HUES64 (cell line): ENCODE measurements around the gene VTI1B. TPM values are rescaled to one million over a fixed set of nuclear protein-coding genes. Genes with fewer than 3 reads are reported as not detected.
"Not testable (repeated sequence)": the region's sequence is repeated elsewhere in the genome, so short reads cannot be mapped to it uniquely, and the experiment has no call there.

Experiments used
- H3K27ac ChIP-seq: 2 replicates; pipeline ENCODE4 v1.7.0; 2013; ENCODE audit warnings: low read depth, low read length, inconsistent platforms
- H3K27me3 ChIP-seq: 2 replicates; pipeline ENCODE4 v1.6.1; 2013; ENCODE audit warnings: mild to moderate bottlenecking, low read length; ENCODE audit not compliant: insufficient read depth
- H3K36me3 ChIP-seq: 2 replicates; pipeline ENCODE4 v1.6.1; 2013; ENCODE audit warnings: mild to moderate bottlenecking, low read length; ENCODE audit not compliant: insufficient read depth
- H3K4me1 ChIP-seq: 2 replicates; pipeline ENCODE4 v1.6.1; 2013; ENCODE audit warnings: mild to moderate bottlenecking, low read length, moderate library complexity; ENCODE audit not compliant: insufficient read depth
- H3K4me3 ChIP-seq: 2 replicates; pipeline ENCODE4 v1.5.1; 2013; ENCODE audit warnings: mild to moderate bottlenecking, low read length, moderate library complexity
- H3K9ac ChIP-seq: 2 replicates; pipeline ENCODE4 v1.6.1; 2013; ENCODE audit warnings: mild to moderate bottlenecking, low read depth, low read length
- H3K9me3 ChIP-seq: 2 replicates; pipeline ENCODE4 v1.6.1; 2013; ENCODE audit warnings: low read depth, low read length; ENCODE audit not compliant: insufficient read depth
- WGBS: fragments of 150-250, 120-280 bp; methylation state at CpG from one replicate; pipeline ENCODE4 v1.1.7; 2013; ENCODE audit warnings: missing lambda C conversion rate; 5-methylcytosine and 5-hydroxymethylcytosine counted together
- polyA plus RNA-seq, 2 experiments: library from polyadenylated mRNA; stranded (reverse); fragments of 50-300 nt; gene quantifications; one replicate each; pipeline ENCODE4 v1.2.3, GENCODE V29; 2013

The VTI1B gene, protein sequence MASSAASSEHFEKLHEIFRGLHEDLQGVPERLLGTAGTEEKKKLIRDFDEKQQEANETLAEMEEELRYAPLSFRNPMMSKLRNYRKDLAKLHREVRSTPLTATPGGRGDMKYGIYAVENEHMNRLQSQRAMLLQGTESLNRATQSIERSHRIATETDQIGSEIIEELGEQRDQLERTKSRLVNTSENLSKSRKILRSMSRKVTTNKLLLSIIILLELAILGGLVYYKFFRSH
- 58.0 TPM for polyA plus RNA-seq (2013, experiment 1 of 2)
- 63.8 TPM for polyA plus RNA-seq (2013, experiment 2 of 2)

DNA sequence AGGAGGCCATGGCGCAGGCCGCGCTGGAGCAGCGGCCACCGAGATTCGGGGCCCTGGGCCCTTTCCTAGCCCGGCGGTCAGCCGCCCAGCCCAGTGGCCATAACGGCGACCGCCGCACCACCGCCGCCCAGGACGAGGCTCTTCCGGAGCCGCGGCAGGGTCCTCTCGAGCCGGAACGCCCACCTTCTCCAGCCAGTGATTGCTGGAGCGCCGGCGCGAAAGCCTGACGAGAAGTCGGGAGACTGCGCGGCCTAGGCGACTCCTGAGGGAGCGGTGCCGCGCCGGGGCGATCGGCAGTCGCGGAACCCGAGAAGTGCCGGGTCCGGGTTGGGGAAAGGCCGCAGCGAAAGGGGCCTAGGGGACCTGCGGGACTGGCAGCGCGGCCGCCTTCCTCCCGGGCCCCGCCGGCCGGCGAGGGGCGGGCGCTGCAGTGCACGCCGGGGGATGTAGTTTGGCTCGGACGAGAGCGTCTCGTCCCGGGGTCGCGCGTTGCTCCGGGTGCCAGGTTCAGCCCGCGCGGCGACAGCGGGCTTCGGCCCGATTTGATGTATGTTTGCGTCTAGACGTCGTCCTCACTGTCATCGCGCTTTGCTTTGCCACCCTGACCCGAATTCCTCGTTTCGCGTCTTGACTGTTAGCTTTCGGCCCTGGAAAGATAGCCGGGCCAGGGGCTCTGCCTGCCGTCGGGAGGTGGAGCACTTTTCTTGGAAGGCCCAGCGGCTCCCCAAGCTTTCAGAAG is at the start of gene VTI1B:
VTI1B (minus strand) TSS at position 153 of the 739 bp plus-strand sequence; CDS start at position 10, 143 bp downstream.
- H3K9me3 ChIP-seq, result no peaks in the 10 kb centered on the region
- peak within 1 kb of the TSS; percentile 99 for H3K9ac ChIP-seq
- WGBS, result under 1% methylated on average over 87 of the region's 87 CpGs
- H3K4me3 ChIP-seq, result peak within 1 kb of the TSS; percentile 78
- H3K36me3 ChIP-seq, result peaks cover 35% of the 10 kb centered on the region
- no peaks in the 10 kb centered on the region for H3K27me3 ChIP-seq
- H3K27ac ChIP-seq, result peak within 1 kb of the TSS; percentile 98
- H3K4me1 ChIP-seq, result peaks cover 6% of the 10 kb centered on the region; the same call in 1 of the 2 replicates

DNA sequence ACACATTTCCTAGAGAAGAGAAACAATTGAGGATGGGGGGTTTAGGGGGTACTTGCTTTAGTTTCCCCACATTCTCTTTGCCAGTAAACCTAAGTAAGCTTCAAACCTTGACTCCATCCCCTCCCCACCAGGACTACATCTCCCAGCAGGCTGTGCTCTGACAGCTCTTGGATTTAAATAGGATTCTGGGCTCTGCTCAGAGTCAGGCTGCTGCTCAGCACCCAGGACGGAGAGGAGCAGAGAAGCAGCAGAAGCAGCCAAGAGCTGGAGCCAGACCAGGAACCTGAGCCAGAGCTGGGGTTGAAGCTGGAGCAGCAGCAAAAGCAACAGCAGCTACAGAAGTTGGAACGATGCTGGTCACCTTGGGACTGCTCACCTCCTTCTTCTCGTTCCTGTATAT is 47.9 kb upstream of the VTI1B start:
- Histone ChIP-seq H3K4me1 (0 out of 2 replicates have a peak, but pooled peaks cover 3% of the 10 kb centered on the region), H3K4me3 (peak overlapping the region; percentile 25; the same call in 1 of the 2 replicates), H3K27ac (no peak overlapping the region), H3K36me3 (no peaks in the 10 kb centered on the region), H3K9ac (no peak overlapping the region), H3K9me3 (no peaks in the 10 kb centered on the region), H3K27me3 (no peaks in the 10 kb centered on the region)
- WGBS, result 60% methylated on average over 3 of the region's 3 CpGs

DNA sequence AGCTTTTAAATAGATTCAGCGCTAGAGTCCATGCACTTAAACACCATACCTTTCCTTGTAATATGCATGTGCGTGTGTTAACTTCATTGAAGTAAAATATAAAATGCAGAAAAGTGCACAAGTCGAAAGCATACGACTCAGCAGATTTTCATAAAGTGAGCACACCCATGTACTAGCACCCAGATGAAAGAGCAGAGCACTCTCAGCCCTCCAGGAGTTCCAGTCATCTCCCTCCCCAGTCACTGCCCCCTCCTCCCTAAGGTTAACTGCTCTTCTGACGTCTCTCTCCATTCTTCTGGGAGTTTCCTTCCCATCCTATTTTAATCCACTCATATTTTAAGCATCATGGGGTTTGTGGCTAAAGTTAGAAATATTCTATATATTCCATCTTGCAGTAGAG is 47.4 kb upstream of the VTI1B start:
- H3K4me1 ChIP-seq, result 0 out of 2 replicates have a peak, but pooled peaks cover 3% of the 10 kb centered on the region
- H3K27ac ChIP-seq, result no peak overlapping the region
- H3K9ac ChIP-seq, result no peak overlapping the region
- WGBS, result 73% methylated on average over 5 of the region's 5 CpGs
- H3K27me3 ChIP-seq, result no peaks in the 10 kb centered on the region
- no peak overlapping the region for H3K4me3 ChIP-seq
- H3K9me3 ChIP-seq, result no peaks in the 10 kb centered on the region
- H3K36me3 ChIP-seq, result no peaks in the 10 kb centered on the region

DNA sequence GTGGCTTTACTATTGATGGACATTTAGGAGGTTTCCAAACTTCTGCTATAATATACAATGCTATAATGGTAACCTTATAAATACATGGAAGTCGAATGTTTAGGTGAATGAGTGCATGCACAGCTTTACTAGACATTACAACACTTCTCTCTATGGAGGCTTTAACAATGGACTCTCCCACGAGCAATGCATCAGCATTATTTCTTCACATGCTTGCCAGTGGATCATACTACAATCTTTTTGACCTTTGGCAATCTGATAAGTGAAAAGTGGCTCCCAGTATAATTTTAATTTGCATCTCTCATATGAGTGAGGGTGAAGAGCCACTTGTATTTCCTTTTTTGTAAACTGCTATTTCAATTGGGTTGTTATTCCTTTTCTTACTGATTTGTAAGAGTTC is 45.4 kb upstream of the VTI1B start:
- Histone ChIP-seq H3K4me3 (no peak overlapping the region), H3K27me3 (no peaks in the 10 kb centered on the region), H3K27ac (no peak overlapping the region), H3K36me3 (no peaks in the 10 kb centered on the region), H3K9me3 (no peaks in the 10 kb centered on the region), H3K4me1 (0 out of 2 replicates have a peak, but pooled peaks cover 3% of the 10 kb centered on the region), H3K9ac (no peak overlapping the region)
- WGBS, result 86% methylated on average over 1 of the region's 2 CpGs

DNA sequence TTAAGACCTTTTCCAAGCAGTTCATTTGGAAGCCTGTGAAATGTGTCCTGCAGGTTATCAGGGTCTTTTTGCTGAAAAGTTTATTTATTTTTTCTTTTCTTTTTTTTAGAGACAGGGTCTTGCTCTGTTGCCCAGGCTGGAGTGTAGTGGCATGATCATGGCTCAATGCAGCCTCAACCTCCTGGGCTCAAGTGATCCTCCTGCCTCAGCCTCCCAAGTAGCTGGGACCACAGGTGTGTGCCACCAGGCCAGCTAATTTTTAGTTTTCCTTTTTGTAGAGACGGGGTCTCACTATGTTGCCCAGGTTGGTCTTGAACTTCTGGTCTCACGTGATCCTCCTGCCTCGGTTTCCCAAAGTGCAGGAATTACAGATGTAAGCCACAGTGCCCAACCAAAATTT is 45.0 kb upstream of the VTI1B start:
- WGBS, result 92% methylated on average over 3 of the region's 3 CpGs
- not testable (repeated sequence) for H3K4me3 ChIP-seq, H3K9me3 ChIP-seq, H3K27ac ChIP-seq, H3K9ac ChIP-seq, H3K27me3 ChIP-seq, H3K36me3 ChIP-seq, H3K4me1 ChIP-seq

DNA sequence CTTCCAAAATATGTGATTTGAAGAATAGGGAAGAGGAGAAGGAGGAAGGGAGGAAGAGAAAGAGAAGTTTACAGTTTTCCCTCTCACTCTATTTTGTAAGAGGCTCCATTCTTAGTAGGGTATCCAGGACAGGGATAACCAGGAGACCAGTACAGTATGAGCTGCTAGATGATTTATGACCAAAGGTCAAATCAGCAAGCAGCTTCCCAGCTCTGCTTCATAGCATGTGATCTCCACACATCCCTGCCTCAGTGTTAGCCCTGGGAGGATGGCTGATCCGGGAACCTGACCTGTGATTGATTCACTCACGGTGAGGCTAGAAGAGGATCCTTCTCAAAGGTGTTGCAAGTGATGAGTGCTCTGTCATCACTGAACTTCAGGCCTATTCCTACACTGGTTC is 43.8 kb upstream of the VTI1B start:
- H3K36me3 ChIP-seq, result no peaks in the 10 kb centered on the region

DNA sequence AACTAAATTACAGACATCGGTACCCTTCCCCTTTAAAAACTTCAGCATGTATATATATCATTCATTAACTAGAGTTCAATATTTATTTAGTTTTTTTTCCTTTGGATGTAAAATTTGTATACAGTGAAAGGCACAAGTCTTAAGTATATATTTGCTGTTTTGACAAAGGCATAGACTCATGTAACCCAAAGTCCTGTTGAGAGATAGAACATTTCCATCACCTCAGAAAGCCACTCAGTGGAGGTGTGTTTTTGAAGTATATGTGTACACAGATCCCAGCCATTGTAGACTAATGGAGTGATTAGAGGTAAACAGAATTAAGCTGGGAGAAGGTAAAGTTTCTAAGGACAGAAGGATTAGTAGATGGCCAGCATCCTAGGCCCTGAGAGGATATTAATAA is 42.6 kb upstream of the VTI1B start:
- no peak overlapping the region for H3K4me3 ChIP-seq
- H3K4me1 ChIP-seq, result no peaks in the 10 kb centered on the region
- H3K9me3 ChIP-seq, result 0 out of 2 replicates have a peak, but pooled peaks cover 4% of the 10 kb centered on the region
- H3K27ac ChIP-seq, result no peak overlapping the region
- no peak overlapping the region for H3K9ac ChIP-seq
- no peaks in the 10 kb centered on the region for H3K27me3 ChIP-seq
- WGBS, result no CpG with 5 or more reads among the region's 1 CpG
- no peaks in the 10 kb centered on the region for H3K36me3 ChIP-seq

More for the DNA sequence above, 43.8 kb upstream of the VTI1B start:
- Histone ChIP-seq H3K4me3 (no peak overlapping the region), H3K9ac (no peak overlapping the region), H3K27ac (no peak overlapping the region), H3K4me1 (0 out of 2 replicates have a peak, but pooled peaks cover 3% of the 10 kb centered on the region), H3K27me3 (no peaks in the 10 kb centered on the region), H3K9me3 (no peaks in the 10 kb centered on the region)
- 87% methylated on average over 2 of the region's 2 CpGs for WGBS

DNA sequence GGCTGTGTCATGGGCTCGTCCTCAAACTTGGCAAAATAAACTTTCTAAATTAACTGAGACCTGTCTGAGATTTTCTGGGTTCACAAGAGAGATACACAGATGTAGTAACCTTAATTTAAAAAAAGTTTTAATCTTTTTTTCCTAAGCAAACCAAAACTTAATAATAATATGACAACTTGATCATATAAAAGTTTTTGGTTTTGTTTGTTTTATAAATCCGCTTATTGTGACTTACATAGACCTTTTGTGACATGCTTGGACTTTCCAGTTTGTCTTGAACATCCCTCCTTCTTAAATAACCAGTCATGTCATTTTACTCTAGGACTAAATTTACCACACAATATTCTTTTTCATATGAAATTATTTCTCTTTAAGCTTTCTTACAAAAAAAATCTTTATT is 35.8 kb upstream of the VTI1B start:
- Histone ChIP-seq H3K9me3 (peaks cover 41% of the 10 kb centered on the region), H3K4me3 (no peak overlapping the region), H3K27me3 (no peaks in the 10 kb centered on the region), H3K4me1 (no peaks in the 10 kb centered on the region), H3K36me3 (no peaks in the 10 kb centered on the region), H3K27ac (no peak overlapping the region), H3K9ac (no peak overlapping the region)
- 93% methylated on average over 2 of the region's 2 CpGs for WGBS

DNA sequence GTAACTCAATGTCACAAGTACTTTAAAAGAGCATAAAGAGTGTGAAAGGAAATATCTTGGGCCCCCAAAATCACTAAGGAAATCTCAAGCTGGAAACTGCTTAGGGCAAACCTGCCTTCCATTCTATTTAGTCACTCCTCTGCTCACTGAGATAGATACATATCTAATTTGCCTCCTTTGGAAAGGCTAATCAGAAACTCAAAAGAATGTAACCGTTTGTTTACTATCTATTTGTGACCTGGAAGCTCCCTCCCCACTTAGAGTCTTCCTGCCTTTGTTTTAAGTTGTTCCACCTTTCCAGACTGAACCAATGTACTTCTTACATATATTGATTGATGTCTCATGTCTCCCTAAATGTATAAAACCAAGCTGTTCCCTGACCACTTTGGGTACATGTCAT is 35.4 kb upstream of the VTI1B start:
- not testable (repeated sequence) for H3K27ac ChIP-seq, H3K4me1 ChIP-seq, H3K27me3 ChIP-seq, H3K36me3 ChIP-seq, H3K9ac ChIP-seq, H3K4me3 ChIP-seq
- H3K9me3 ChIP-seq, result peaks cover 41% of the 10 kb centered on the region
- WGBS, result 76% methylated on average over 1 of the region's 1 CpG

DNA sequence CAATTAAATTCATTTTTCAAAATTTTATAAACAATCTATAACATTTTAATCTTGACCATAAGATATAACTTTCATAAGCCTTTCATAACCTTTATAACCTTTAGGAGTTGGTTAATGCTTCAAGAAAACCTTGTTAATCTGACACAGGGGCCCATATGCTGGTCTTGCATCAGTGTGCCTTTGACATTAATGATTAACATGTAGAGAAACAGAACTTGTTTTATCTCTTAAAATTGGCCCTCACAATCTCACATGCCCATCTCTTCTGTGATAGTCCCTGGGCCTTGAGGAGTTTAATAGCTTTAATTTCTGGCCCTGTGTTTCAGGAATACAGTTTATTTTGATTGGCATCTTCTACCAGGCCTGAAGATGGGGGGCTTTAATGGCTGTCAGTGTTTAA is 34.9 kb upstream of the VTI1B start:
- H3K27ac ChIP-seq, H3K27me3 ChIP-seq, H3K4me3 ChIP-seq, H3K4me1 ChIP-seq, H3K36me3 ChIP-seq, H3K9ac ChIP-seq: not testable (repeated sequence)
- H3K9me3 ChIP-seq, result peaks cover 41% of the 10 kb centered on the region

DNA sequence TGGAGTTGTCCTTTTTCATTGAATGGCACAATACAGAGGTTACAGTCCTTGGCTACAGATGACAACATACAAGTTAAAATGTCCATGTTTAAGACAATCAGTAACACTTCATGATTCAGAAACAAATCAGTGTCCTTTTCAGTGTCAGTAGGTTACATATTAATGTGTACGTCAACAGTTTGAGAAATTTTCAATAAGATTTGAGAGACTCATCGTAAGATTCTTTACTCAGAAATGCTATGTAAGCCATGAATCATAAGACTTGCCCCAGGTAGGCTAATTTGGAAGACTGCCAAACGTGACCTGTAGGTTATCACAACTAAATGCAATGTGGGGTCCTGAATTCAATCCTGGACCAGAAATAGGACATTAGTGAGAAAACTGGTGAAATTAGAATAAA is 30.8 kb upstream of the VTI1B start:
- H3K9ac ChIP-seq, result no peak overlapping the region
- 82% methylated on average over 3 of the region's 3 CpGs for WGBS
- H3K27ac ChIP-seq, result no peak overlapping the region
- H3K4me3 ChIP-seq, result no peak overlapping the region
- no peaks in the 10 kb centered on the region for H3K4me1 ChIP-seq
- H3K9me3 ChIP-seq, result peaks cover 24% of the 10 kb centered on the region
- no peaks in the 10 kb centered on the region for H3K36me3 ChIP-seq
- H3K27me3 ChIP-seq, result no peaks in the 10 kb centered on the region
